ENCODE data around the gene ROGDI. TPM values are rescaled to one million over a fixed set of nuclear protein-coding genes. Genes with fewer than 3 reads are reported as not detected.
A peak's percentile ranks its signal among the peaks of the same experiment; 100 is the strongest.
"Not testable (repeated sequence)": the region's sequence is repeated elsewhere in the genome, so short reads cannot be mapped to it uniquely, and the experiment has no call there.

The ROGDI gene
- total RNA-seq, 1 experiment from 2014 or later: 32.1 TPM

GRCh38 chr16:4787068-4787467 is 15.4 kb downstream of the ROGDI start:
- ChIA-PET CTCF (interaction anchor here (1.2 to 1.3 kb wide), 2 partner anchors 11 to 104 kb away, joined by 3 read pairs; no protein-coding TSS in a partner anchor), POLR2A (interaction anchor here (1.7 kb wide), 1 partner anchor 15 kb away, joined by 7 read pairs; the partner anchor contains the start of gene ROGDI)
- no peaks in the 10 kb centered on the region for H3K9me3 Mint-ChIP-seq
- H3K4me3 Mint-ChIP-seq: no peak overlapping the region
- ATAC-seq (no peak), DNase-seq (ENCODE audit: low spot score) (no peak)
- no peaks in the 10 kb centered on the region; the same call in 1 of the 2 replicates for H3K27me3 Mint-ChIP-seq (ENCODE audit: low read depth)
- H3K27ac Mint-ChIP-seq: no peak overlapping the region
- peaks cover 14% of the 10 kb centered on the region for H3K4me1 Mint-ChIP-seq
- no peaks in the 10 kb centered on the region for H3K36me3 Mint-ChIP-seq
- TF ChIP-seq SMAD4 (CRISPR knock-in tag; IDR thresholded peaks at IDR 0.05) (no peak), USF2 (CRISPR knock-in tag; IDR thresholded peaks at IDR 0.05) (no peak), TP53 (CRISPR knock-in tag; IDR thresholded peaks at IDR 0.05) (no peak), ZNF263 (CRISPR knock-in tag; IDR thresholded peaks at IDR 0.05; ENCODE audit: low read depth) (no peak), GABPB1 (CRISPR knock-in tag; IDR thresholded peaks at IDR 0.05) (no peak), ATF1 (CRISPR knock-in tag; IDR thresholded peaks at IDR 0.05) (no peak), PRRX2 (CRISPR knock-in tag; IDR thresholded peaks at IDR 0.05) (no peak)
- TF ChIP-seq, protein P1, sequence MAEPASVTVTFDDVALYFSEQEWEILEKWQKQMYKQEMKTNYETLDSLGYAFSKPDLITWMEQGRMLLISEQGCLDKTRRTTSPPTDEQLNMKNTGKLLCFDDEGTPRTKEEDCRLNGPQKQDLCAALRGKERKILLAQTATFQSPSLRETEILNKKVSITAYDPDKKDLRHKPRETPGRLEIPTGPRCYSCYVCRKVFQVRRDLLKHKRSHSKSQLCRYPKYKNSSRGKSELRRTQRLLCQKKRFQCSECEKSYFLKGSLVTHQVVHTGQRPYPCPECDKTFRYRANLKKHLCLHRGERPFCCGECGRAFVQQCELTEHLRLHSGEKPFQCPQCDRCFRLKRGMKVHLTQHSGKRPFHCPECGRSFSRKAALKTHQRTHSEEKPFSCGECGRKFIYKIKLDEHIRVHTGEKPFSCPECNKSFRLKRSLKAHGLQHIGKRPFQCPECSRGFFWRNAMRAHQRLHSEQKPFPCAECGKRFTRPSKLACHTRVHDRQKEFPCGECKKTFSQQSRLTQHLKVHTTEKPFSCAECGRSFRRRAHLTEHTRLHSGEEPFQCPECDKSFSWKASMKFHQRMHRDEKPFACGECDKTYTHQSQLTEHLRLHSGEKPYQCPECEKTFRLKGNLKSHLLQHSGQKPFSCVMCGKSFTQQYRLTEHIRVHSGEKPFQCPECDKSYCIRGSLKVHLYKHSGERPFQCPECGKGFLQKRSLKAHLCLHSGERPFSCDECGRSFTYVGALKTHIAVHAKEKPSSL (CRISPR knock-in tag; conservative IDR thresholded peaks at IDR 0.05): no peak
- TF ChIP-seq, protein P2, sequence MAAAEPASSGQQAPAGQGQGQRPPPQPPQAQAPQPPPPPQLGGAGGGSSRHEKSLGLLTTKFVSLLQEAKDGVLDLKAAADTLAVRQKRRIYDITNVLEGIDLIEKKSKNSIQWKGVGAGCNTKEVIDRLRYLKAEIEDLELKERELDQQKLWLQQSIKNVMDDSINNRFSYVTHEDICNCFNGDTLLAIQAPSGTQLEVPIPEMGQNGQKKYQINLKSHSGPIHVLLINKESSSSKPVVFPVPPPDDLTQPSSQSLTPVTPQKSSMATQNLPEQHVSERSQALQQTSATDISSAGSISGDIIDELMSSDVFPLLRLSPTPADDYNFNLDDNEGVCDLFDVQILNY (CRISPR knock-in tag; IDR thresholded peaks at IDR 0.05): no peak
- TF ChIP-seq, protein P3, sequence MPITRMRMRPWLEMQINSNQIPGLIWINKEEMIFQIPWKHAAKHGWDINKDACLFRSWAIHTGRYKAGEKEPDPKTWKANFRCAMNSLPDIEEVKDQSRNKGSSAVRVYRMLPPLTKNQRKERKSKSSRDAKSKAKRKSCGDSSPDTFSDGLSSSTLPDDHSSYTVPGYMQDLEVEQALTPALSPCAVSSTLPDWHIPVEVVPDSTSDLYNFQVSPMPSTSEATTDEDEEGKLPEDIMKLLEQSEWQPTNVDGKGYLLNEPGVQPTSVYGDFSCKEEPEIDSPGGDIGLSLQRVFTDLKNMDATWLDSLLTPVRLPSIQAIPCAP (CRISPR knock-in tag; IDR thresholded peaks at IDR 0.05): no peak
- TF ChIP-seq, protein P4, sequence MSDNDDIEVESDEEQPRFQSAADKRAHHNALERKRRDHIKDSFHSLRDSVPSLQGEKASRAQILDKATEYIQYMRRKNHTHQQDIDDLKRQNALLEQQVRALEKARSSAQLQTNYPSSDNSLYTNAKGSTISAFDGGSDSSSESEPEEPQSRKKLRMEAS (CRISPR knock-in tag; IDR thresholded peaks at IDR 0.05): no peak

DNA sequence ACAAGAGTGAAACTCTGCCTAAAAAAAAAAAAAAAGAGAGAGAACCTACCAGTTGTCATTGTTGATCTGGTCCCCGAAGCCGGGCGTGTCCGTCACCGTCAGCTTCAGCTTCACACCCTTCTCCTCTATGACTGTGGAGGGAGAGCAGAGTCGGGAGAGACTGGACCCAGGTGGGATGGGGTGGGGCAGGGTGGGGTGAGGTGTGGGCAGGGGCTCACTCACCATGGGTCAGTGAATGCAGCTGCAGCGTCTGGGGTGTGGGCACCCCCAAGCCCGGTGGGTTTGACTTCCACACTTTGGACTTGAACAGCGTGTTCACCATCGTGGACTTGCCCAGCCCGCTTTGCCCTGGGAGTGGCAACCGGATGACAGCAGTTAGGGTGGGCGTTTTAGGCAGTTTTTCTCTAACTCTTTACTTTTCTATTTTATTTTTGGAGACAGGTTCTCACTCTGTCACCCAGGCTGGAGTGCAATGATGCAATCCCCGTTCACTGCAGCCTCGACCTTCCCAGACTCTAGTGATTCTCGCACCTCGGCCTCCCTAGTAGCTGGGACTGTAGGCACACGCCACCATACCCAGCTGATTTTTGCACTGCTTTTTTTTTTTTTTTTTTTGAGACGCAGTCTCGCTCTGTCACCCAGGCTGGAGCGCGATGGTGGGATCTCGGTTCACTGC is 16.5 kb downstream of the ROGDI start:
- Mint-ChIP-seq H3K27ac (no peak overlapping the region), H3K27me3 (ENCODE audit: low read depth) (no peaks in the 10 kb centered on the region; the same call in 1 of the 2 replicates), H3K9me3 (no peaks in the 10 kb centered on the region), H3K36me3 (no peaks in the 10 kb centered on the region), H3K4me1 (peaks cover 14% of the 10 kb centered on the region), H3K4me3 (no peak overlapping the region)
- CTCF ChIA-PET: no interaction called here
- ATAC-seq (no peak), DNase-seq (ENCODE audit: low spot score) (no peak)
- TF ChIP-seq RELA (CRISPR knock-in tag; IDR thresholded peaks at IDR 0.05; ENCODE audit: borderline replicate concordance): no peak
- POLR2A ChIA-PET: no interaction called here

DNA sequence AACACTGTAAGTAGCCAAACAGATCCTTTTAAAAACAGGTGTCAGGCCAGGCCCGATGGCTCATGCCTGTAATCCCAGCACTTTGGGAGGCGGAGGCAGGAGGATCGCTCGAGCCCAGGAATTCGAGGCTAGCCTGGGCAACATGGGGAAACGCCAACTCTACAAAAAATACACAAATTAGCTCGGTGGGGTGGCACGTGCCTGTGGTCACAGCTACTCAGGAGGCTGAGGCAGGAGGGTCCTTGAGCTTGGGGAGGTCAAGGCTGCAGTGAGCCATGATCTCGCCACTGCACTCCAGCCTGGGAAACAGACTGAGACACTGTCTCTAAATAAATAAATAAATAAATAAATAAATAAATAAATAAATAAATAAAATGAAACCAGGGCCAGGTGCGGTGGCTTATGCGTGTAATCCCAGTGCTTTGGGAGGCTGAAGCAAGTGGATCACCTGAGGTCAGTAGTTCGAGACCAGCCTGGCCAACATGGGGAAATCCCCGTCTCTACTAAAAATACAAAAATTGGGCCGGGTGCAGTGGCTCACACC is 17.9 kb downstream of the ROGDI start:
- H3K27ac Mint-ChIP-seq: peak overlapping the region; percentile 45; the same call in 1 of the 2 replicates
- POLR2A ChIA-PET: not testable (repeated sequence)

GRCh38 chr16:4783951-4784336 is 18.5 kb downstream of the ROGDI start:
- DNase-seq (ENCODE audit: low spot score) (no peak), ATAC-seq (no peak)
- ChIA-PET CTCF (no interaction called here), POLR2A (no interaction called here)
- peak overlapping the region; percentile 45; the same call in 1 of the 2 replicates for H3K27ac Mint-ChIP-seq
- H3K4me3 Mint-ChIP-seq: no peak overlapping the region
- no peaks in the 10 kb centered on the region; the same call in 1 of the 2 replicates for H3K27me3 Mint-ChIP-seq (ENCODE audit: low read depth)
- H3K9me3 Mint-ChIP-seq: no peaks in the 10 kb centered on the region
- H3K36me3 Mint-ChIP-seq: no peaks in the 10 kb centered on the region
- H3K4me1 Mint-ChIP-seq: peaks cover 14% of the 10 kb centered on the region
- TF ChIP-seq ETV6 (CRISPR knock-in tag; IDR thresholded peaks at IDR 0.05) (no peak), EMX1 (CRISPR knock-in tag; IDR thresholded peaks at IDR 0.05) (no peak), JAZF1 (CRISPR knock-in tag; IDR thresholded peaks at IDR 0.05) (no peak), SMAD3 (CRISPR knock-in tag; IDR thresholded peaks at IDR 0.05; ENCODE audit: borderline replicate concordance) (no peak), NFYB (CRISPR knock-in tag; conservative IDR thresholded peaks at IDR 0.05; ENCODE audit: low read depth) (no peak), CREM (CRISPR knock-in tag; IDR thresholded peaks at IDR 0.05) (no peak)
- TF ChIP-seq, protein P5, sequence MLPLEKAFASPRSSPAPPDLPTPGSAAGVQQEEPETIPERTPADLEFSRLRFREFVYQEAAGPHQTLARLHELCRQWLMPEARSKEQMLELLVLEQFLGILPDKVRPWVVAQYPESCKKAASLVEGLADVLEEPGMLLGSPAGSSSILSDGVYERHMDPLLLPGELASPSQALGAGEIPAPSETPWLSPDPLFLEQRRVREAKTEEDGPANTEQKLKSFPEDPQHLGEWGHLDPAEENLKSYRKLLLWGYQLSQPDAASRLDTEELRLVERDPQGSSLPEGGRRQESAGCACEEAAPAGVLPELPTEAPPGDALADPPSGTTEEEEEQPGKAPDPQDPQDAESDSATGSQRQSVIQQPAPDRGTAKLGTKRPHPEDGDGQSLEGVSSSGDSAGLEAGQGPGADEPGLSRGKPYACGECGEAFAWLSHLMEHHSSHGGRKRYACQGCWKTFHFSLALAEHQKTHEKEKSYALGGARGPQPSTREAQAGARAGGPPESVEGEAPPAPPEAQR (CRISPR knock-in tag; IDR thresholded peaks at IDR 0.05): no peak
- TF ChIP-seq, protein P6, sequence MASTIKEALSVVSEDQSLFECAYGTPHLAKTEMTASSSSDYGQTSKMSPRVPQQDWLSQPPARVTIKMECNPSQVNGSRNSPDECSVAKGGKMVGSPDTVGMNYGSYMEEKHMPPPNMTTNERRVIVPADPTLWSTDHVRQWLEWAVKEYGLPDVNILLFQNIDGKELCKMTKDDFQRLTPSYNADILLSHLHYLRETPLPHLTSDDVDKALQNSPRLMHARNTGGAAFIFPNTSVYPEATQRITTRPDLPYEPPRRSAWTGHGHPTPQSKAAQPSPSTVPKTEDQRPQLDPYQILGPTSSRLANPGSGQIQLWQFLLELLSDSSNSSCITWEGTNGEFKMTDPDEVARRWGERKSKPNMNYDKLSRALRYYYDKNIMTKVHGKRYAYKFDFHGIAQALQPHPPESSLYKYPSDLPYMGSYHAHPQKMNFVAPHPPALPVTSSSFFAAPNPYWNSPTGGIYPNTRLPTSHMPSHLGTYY (CRISPR knock-in tag; IDR thresholded peaks at IDR 0.05): no peak
- TF ChIP-seq, protein P4 (CRISPR knock-in tag; IDR thresholded peaks at IDR 0.05): no peak

More for the DNA sequence above, 17.9 kb downstream of the ROGDI start:
- ATAC-seq; H3K9me3 Mint-ChIP-seq; H3K27me3 Mint-ChIP-seq (ENCODE audit: low read depth); H3K36me3 Mint-ChIP-seq; H3K4me3 Mint-ChIP-seq; DNase-seq (ENCODE audit: low spot score); CTCF ChIA-PET: not testable (repeated sequence)
- H3K4me1 Mint-ChIP-seq: peaks cover 14% of the 10 kb centered on the region
